NCI-H2029 treated with DMSO at 0.1 percent for 48 hours (cell line): ENCODE measurements around the gene SPSB1.

Source experiments
- DNase-seq: peaks from one replicate; lab custom pipeline; 2025; lab: John Stamatoyannopoulos, UW

SPSB1 gene

GRCh38 chr1:9260059-9260766 lies 32.5 kb upstream of the SPSB1 start:
- DNase-seq = no peak

DNA sequence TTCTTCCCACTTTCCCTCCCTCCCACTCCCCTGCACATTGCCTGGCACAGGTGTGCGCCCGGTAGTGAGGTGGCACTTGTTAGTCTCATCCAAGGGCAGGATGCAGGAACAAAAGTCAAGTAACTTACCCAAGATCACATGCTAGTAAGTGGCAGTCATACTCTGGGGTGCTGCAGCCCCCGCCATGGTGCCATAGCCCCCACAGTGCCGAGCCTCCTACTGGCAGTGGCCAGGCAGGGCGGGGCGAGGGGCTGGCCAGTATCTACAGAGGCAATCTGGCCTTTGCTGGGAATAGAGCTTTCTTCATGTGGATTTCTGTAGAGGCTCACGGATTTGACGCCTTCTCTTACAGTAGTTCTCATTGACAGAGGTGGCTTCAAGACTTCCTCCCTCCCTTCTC lies 31.2 kb upstream of the SPSB1 start:
- no peak for DNase-seq

DNA sequence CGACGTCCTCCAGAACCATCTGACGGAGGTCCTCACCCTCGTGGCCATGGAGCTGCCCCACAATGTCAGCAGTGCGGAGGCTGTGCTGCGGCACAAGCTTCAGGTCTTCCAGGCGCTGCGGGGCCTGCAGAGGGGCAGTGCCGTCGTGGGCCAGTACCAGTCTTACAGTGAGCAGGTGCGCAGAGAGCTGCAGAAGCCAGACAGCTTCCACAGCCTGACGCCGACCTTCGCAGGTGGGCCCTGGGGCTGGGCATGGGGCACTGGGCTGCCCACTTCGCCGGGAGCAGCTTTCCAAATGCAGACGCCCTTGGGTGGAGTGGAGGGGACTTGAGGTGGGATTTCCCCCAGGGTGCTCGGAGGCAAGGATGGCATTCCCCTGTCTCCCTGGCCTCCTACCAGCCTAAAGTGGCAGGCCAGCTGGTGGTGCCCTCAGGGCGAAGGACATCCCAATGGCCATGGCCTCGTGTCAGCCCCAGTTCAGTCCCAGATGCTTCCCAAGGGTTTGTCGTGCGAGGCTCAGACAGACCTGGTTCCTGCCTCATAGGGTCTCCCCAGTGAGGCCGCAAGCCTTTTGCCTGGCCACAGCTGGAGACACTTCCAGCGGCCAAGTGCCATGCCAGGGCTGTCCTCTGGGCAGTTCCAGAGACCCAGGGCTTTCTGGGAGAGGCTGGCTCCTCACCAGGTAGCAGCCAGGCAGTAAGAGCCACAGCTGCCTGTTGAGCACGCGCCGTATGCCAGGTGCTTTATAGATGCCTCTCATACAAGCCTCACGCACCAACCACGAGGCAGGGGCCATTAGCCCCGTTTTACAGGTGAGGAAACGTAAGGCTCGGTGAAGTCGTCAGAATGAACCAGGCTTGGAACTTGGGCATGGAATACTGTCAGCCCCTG lies 30.4 kb upstream of the SPSB1 start:
- DNase-seq = no peak

DNA sequence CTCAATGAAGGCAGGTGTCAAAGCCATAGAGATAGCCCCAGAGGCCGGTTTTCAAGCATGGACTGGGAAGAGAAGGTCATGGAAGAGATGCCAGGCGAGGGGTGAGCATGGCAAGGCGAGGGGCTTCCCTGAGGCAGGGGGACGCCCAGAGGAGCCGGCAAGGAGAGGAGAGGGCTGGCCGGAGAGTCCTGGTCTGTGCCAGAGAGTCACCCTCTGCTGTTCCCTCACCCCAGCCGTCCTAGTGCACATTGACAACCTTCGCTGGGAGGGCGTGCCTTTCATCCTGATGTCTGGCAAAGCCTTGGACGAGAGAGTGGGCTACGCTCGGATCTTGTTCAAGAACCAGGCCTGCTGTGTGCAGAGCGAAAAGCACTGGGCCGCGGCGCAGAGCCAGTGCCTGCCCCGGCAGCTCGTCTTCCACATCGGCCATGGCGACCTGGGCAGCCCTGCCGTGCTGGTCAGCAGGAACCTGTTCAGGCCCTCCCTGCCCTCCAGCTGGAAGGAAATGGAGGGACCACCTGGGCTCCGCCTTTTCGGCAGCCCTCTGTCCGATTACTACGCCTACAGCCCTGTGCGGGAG lies 29.3 kb upstream of the SPSB1 start:
- no peak for DNase-seq

DNA sequence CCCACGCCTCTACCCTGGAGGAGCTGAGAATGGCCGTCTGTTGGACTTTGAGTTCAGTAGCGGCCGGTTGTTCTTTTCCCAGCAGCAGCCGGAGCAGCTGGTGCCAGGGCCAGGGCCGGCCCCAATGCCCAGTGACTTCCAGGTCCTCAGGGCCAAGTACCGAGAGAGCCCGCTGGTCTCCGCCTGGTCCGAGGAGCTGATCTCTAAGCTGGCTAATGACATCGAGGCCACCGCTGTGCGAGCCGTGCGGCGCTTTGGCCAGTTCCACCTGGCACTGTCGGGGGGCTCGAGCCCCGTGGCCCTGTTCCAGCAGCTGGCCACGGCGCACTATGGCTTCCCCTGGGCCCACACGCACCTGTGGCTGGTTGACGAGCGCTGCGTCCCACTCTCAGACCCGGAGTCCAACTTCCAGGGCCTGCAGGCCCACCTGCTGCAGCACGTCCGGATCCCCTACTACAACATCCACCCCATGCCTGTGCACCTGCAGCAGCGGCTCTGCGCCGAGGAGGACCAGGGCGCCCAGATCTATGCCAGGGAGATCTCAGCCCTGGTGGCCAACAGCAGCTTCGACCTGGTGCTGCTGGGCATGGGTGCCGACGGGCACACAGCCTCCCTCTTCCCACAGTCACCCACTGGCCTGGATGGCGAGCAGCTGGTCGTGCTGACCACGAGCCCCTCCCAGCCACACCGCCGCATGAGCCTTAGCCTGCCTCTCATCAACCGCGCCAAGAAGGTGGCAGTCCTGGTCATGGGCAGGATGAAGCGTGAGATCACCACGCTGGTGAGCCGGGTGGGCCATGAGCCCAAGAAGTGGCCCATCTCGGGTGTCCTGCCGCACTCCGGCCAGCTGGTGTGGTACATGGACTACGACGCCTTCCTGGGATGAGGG lies 28.5 kb upstream of the SPSB1 start:
- DNase-seq = no peak

- no peak for DNase-seq
Measured at GRCh38 chr1:9265037-9265436, 27.7 kb upstream of the SPSB1 start.

GRCh38 chr1:9265968-9266367 lies 26.7 kb upstream of the SPSB1 start:
- no peak for DNase-seq

GRCh38 chr1:9267352-9267686 lies 25.4 kb upstream of the SPSB1 start:
- DNase-seq = no peak

GRCh38 chr1:9267827-9268581 lies 24.7 kb upstream of the SPSB1 start:
- DNase-seq = no peak

DNA sequence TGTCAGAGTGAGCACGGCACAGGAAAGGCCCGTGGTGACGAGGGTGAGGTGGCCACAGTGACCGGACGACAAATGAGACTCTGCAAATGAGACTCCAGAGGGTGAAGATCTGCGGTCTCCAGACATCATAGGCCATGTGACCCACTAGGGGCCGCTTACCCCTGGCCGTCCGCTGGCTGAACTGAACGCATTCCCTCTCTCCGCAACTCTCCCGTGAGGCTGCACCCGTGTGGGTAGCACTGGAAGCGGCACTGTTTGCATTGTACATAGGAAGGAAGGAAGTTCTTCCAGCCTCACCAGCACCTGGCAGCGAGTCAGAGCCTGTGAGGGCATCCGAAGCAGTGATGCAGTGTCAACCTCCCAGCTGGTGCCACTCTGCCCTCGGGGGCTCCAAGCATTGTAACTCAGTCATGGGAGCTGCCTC lies 23.6 kb upstream of the SPSB1 start:
- no peak for DNase-seq

DNA sequence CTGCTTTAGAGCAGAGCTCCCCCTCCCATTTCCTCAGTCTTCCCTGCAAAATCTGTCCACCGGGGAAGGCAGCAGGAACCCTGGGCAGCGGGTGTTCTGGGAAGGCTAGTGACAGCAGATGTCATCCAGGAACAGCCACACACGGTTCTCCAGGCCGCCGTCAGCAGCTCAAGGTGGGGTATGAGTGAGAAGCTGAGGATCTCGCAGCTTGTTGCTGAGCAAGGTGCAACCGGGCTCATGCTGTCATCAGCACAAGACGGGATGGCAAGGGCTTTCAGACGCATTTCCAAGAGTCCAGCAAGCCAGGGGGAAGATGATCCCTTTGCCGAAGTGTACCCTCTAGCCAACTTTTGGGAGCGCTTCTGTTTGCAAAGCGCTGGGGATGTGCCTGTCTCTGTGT lies 23.0 kb upstream of the SPSB1 start:
- no peak for DNase-seq

DNA sequence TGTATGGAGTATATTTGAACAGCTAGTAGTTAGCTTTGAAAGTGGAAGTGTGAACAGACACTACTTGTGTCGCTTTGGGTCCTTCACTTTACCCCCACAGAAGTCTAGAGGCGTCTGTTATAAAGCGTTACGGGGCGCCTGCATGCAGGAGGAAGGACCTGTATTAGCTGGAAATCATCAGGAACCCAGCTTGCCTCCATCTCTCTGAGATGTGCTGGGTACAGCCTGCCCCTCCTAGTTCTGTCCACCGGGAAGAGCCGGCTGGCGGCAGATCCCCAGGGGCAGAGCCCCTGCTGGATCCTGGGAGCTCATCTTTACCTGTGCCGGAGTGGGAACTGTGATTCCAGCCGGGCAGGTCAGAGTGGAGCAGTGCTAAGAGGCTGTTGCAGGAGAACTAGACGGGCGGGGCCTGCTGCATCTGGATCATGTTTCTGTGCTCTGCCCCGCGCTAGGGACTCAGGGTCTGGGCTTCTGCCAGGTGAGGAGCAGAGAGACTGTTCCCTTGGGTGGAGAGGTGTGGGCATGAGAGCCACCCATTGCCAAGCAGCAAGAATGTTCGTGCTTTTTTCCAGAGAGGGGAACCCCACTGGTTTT lies 22.3 kb upstream of the SPSB1 start:
- DNase-seq = peak; percentile 72

DNA sequence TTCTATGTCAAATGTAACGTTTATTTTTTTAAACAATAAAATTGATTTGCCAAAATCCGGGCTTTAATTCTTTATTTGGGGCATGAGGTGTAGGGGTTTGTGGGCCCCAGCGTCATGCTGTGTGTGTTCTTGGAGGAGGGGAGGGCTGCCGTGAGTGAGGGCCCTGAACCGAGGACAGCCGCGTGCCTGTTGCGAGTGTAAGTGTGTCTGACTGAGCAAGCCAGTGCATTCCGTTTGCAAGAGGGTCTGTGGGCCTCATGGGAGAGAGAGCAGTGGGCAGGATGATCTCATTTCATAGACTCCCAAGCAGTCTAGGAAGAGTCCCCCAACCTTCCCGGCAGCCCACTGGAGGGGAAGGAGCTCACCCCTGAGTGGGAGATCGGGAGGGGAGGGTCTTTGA lies 21.4 kb upstream of the SPSB1 start:
- DNase-seq = no peak

GRCh38 chr1:9271861-9272595 lies 20.7 kb upstream of the SPSB1 start:
- no peak for DNase-seq

DNA sequence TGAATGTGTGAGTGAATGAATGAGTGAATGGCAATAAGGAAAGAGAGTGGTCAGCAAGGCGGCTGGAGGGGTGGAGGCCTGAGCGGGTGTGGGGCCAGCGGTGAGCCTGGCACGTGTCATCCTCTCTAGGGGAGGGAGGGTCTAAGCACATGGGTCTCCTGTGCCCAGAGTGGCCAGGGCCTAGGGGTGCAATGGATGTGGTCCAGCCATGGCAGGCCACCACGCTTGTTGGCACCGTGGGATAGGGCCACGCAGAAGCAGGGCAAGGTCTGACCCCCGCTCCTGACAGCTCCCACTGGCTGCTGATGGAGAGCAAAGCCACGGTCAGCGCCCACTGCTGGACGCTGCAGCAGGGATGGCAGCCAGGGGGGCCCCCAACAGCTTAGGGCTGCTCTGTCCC lies 19.5 kb upstream of the SPSB1 start:
- DNase-seq = no peak

DNA sequence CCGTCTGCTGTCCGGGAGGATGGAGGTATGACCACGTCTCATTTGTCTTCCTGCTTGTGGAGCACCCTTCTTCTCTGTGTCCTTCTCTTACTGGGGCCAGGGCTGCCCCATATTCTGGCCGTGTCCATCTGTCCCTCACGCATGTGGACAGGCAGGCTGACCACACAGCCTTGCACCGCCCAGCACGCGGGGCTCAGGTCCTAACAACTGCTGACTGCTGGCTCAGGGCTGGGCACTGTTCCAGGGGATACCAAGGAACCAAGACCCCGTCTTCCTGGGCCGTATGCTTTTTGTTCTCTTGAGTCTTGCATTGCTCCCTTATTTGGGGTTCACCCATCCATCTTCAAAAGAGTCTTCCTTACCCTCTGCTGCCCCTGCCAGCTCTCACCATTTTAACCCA lies 17.5 kb upstream of the SPSB1 start:
- no peak for DNase-seq

- DNase-seq = no peak
Measured at GRCh38 chr1:9275567-9276034, 17.1 kb upstream of the SPSB1 start.

DNA sequence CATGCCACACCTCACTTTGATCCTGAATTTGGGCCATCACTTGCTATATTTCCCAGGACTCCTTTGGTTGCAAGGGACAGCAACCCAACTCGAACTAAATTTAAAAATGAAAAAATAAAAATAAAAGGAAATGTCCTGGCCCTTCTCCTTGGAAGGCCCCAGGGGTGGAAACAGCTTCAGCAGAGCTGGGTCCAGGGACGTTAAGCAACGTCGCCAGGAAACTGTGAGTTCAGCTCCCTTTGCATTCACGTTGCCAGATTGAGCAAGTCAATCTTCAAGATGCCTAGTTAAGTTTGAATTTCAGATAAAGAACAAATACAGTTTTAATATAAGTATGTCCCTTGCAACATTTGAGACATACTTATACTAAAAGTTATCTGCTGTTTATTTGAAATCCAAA lies 14.6 kb upstream of the SPSB1 start:
- no peak for DNase-seq

DNA sequence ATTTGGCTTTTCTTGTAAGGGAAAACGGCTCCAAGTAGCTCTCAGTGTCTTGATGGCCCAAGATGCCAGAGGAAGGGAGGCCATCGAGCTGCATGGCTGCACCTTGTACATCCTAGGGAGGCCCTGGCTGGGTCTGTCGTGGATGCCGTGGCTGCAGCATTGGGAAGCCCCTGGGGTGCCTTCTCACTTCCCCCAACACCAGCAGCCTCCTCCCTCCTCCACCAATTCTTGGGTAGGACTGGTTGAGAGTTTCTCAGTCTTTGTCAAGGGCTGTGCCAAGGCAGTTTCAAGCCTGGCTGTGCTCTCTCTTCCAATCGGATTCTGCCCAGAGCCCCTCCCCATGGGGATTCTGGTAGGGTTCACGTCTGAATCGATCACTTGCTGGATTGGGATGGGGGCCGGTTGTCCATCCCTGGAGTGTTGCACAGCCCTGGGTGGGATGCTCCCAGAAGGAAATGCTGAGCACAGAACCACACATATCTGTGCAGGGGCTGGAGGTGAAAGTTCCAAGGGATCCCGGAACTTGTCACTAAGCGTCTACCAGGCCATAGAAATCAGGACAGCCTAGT lies 14.0 kb upstream of the SPSB1 start:
- no peak for DNase-seq
